ENCODE data around the gene FZD4. TPM values are rescaled to one million over a fixed set of nuclear protein-coding genes. Genes with fewer than 3 reads are reported as not detected.
"Not testable (repeated sequence)": the region's sequence is repeated elsewhere in the genome, so short reads cannot be mapped to it uniquely, and the experiment has no call there.

The FZD4 gene
- total RNA-seq, 5 donors from 2014 or later (not counting 1 experiment from before 2014, with no cell fraction given), result 0.13 to 0.35 (median 0.20) TPM; not detected in 2

DNA sequence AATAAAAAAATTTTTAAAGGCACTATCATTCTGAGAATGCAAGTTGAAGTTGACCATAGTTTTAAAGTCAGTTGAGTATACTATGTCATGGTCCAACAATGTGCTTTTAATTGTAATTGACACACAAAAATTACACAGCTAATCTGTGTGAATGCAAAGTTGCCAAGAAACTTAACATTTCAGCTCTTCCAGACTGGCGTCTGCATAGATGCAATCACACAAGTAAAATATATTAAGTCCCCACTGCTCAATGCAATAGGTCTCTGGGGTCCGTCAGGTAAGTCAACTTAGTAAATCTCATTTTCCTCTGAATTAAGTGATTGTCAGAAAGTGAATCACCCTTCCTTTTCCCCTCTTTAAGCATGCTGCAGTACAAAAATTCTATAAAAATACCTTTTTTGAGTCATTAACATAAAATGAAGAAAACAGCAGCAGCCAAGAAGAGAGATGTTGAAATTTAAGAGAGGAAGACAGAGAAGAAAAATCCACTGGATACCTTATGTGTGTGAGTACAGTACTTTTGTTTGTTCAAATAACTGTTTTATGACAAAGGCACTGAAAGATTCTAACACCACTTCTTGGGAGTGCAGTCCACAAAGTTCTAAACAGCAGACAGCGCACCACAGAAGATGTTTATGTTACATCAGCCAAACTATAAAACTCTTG is 5.1 kb downstream of the FZD4 start:
- ATAC-seq (replicated peaks in 1 of 4), result no peak
- POLR2A ChIA-PET, result interaction anchor here in 1 of 2 donors (0.6 kb wide), 1 partner anchor 475 kb away, joined by 3 read pairs; no protein-coding TSS in a partner anchor
- Histone ChIP-seq H3K4me1 (ENCODE audit: control insufficient read depth in 1 of 2, extremely low read depth in 1 of 2, insufficient read depth in 2 of 2, low read length in 2 of 2) (peaks cover 0 to 7% of the 10 kb centered on the region in 2 experiments), H3K36me3 (ENCODE audit: control insufficient read depth in 2 of 2, extremely low read depth in 1 of 2, insufficient read depth in 1 of 2, low read length in 1 of 2) (no peaks in the 10 kb centered on the region), H3K9me3 (no peaks in the 10 kb centered on the region), H3K27ac (ENCODE audit: low read length) (no peak overlapping the region), H3K4me3 (ENCODE audit: control insufficient read depth in 1 of 2, extremely low read depth in 1 of 2, low read length in 1 of 2) (no peak overlapping the region), H3K27me3 (replicated peaks in 1 of 2; ENCODE audit: control insufficient read depth in 2 of 2, extremely low read depth in 1 of 2, insufficient read depth in 2 of 2, low read length in 1 of 2) (peaks cover 2 to 11% of the 10 kb centered on the region in 2 experiments)
- H3K36me3 Mint-ChIP-seq, result no peaks in the 10 kb centered on the region
- peaks cover 6 to 7% (median 7%) of the 10 kb centered on the region in 3 donors for H3K4me1 Mint-ChIP-seq
- no CpG with 5 or more reads among the region's 3 CpGs for WGBS (ENCODE audit: insufficient coverage)
- H3K4me3 Mint-ChIP-seq, result no peak overlapping the region
- DNase-seq, result no peak
- H3K27me3 Mint-ChIP-seq, result peaks cover 25 to 34% of the 10 kb centered on the region in 2 donors
- CTCF ChIA-PET, result interaction anchor here in 1 of 2 donors (0.6 kb wide), 1 partner anchor 340 kb away, joined by 3 read pairs; no protein-coding TSS in a partner anchor
- no peak overlapping the region for H3K27ac Mint-ChIP-seq
- no peaks in the 10 kb centered on the region for H3K9me3 Mint-ChIP-seq

GRCh38 chr11:86948733-86949132 is 6.5 kb downstream of the FZD4 start:
- ChIA-PET CTCF (interaction anchor here in 1 of 2 donors (0.7 kb wide), 1 partner anchor 755 kb away, joined by 7 read pairs; no protein-coding TSS in a partner anchor), POLR2A (no interaction called here)
- DNase-seq, result no peak
- H3K9me3 Mint-ChIP-seq, result no peaks in the 10 kb centered on the region
- no peaks in the 10 kb centered on the region for H3K36me3 ChIP-seq (ENCODE audit: control insufficient read depth in 2 of 2, extremely low read depth in 1 of 2, insufficient read depth in 1 of 2, low read length in 1 of 2)
- no peak overlapping the region for H3K27ac ChIP-seq (ENCODE audit: low read length)
- no peak for ATAC-seq (replicated peaks in 1 of 4)
- H3K4me1 Mint-ChIP-seq, result no peaks in the 10 kb centered on the region
- 100% methylated on average over 2 of the region's 5 CpGs for WGBS (ENCODE audit: insufficient coverage)
- no peaks in the 10 kb centered on the region for H3K4me1 ChIP-seq (ENCODE audit: control insufficient read depth in 1 of 2, extremely low read depth in 1 of 2, insufficient read depth in 2 of 2, low read length in 2 of 2)
- no peak overlapping the region for H3K27ac Mint-ChIP-seq
- H3K4me3 ChIP-seq (ENCODE audit: control insufficient read depth in 1 of 2, extremely low read depth in 1 of 2, low read length in 1 of 2), result no peak overlapping the region
- no peaks in the 10 kb centered on the region for H3K9me3 ChIP-seq
- no peaks in the 10 kb centered on the region for H3K27me3 ChIP-seq (replicated peaks in 1 of 2; ENCODE audit: control insufficient read depth in 2 of 2, extremely low read depth in 1 of 2, insufficient read depth in 2 of 2, low read length in 1 of 2)
- peaks cover 17 to 26% of the 10 kb centered on the region in 2 donors for H3K27me3 Mint-ChIP-seq
- H3K4me3 Mint-ChIP-seq, result no peak overlapping the region
- no peaks in the 10 kb centered on the region for H3K36me3 Mint-ChIP-seq

GRCh38 chr11:86947541-86947940 is 7.7 kb downstream of the FZD4 start:
- no peaks in the 10 kb centered on the region for H3K4me1 Mint-ChIP-seq
- POLR2A ChIA-PET, result no interaction called here

GRCh38 chr11:86943505-86943904 is 11.7 kb downstream of the FZD4 start:
- 90% methylated on average over 2 of the region's 8 CpGs for WGBS (ENCODE audit: insufficient coverage)
- H3K36me3 ChIP-seq (ENCODE audit: control insufficient read depth in 2 of 2, extremely low read depth in 1 of 2, insufficient read depth in 1 of 2, low read length in 1 of 2); H3K27ac ChIP-seq (ENCODE audit: low read length); H3K36me3 Mint-ChIP-seq; H3K27ac Mint-ChIP-seq; POLR2A ChIA-PET; H3K4me1 ChIP-seq (ENCODE audit: control insufficient read depth in 1 of 2, extremely low read depth in 1 of 2, insufficient read depth in 2 of 2, low read length in 2 of 2); H3K9me3 ChIP-seq; H3K4me3 Mint-ChIP-seq; H3K9me3 Mint-ChIP-seq; H3K4me3 ChIP-seq (ENCODE audit: control insufficient read depth in 1 of 2, extremely low read depth in 1 of 2, low read length in 1 of 2); ATAC-seq (replicated peaks in 1 of 4); CTCF ChIA-PET; H3K4me1 Mint-ChIP-seq; H3K27me3 ChIP-seq (replicated peaks in 1 of 2; ENCODE audit: control insufficient read depth in 2 of 2, extremely low read depth in 1 of 2, insufficient read depth in 2 of 2, low read length in 1 of 2); DNase-seq: not testable (repeated sequence)
- peaks cover 5 to 20% of the 10 kb centered on the region in 2 donors for H3K27me3 Mint-ChIP-seq

More at GRCh38 chr11:86947541-86947940, 7.7 kb downstream of the FZD4 start:
- no peaks in the 10 kb centered on the region for H3K27me3 ChIP-seq (replicated peaks in 1 of 2; ENCODE audit: control insufficient read depth in 2 of 2, extremely low read depth in 1 of 2, insufficient read depth in 2 of 2, low read length in 1 of 2)
- peaks cover 16 to 20% of the 10 kb centered on the region in 2 donors for H3K27me3 Mint-ChIP-seq
- no peaks in the 10 kb centered on the region for H3K9me3 ChIP-seq
- ATAC-seq (replicated peaks in 1 of 4) (no peak), DNase-seq (no peak)
- no peak overlapping the region for H3K4me3 ChIP-seq (ENCODE audit: control insufficient read depth in 1 of 2, extremely low read depth in 1 of 2, low read length in 1 of 2)
- H3K9me3 Mint-ChIP-seq, result no peaks in the 10 kb centered on the region
- no peaks in the 10 kb centered on the region for H3K36me3 Mint-ChIP-seq
- no peaks in the 10 kb centered on the region for H3K36me3 ChIP-seq (ENCODE audit: control insufficient read depth in 2 of 2, extremely low read depth in 1 of 2, insufficient read depth in 1 of 2, low read length in 1 of 2)
- no peak overlapping the region for H3K4me3 Mint-ChIP-seq
- no peaks in the 10 kb centered on the region for H3K4me1 ChIP-seq (ENCODE audit: control insufficient read depth in 1 of 2, extremely low read depth in 1 of 2, insufficient read depth in 2 of 2, low read length in 2 of 2)
- CTCF ChIA-PET, result interaction anchor here in 1 of 2 donors (0.9 kb wide), 1 partner anchor 8 kb away, joined by 3 read pairs; no protein-coding TSS in a partner anchor
- no peak overlapping the region for H3K27ac Mint-ChIP-seq
- H3K27ac ChIP-seq (ENCODE audit: low read length), result no peak overlapping the region

- Histone ChIP-seq H3K9me3 (no peaks in the 10 kb centered on the region), H3K36me3 (ENCODE audit: control insufficient read depth in 2 of 2, extremely low read depth in 1 of 2, insufficient read depth in 1 of 2, low read length in 1 of 2) (no peaks in the 10 kb centered on the region), H3K27ac (ENCODE audit: low read length) (no peak overlapping the region), H3K27me3 (replicated peaks in 1 of 2; ENCODE audit: control insufficient read depth in 2 of 2, extremely low read depth in 1 of 2, insufficient read depth in 2 of 2, low read length in 1 of 2) (no peaks in the 10 kb centered on the region), H3K4me3 (ENCODE audit: control insufficient read depth in 1 of 2, extremely low read depth in 1 of 2, low read length in 1 of 2) (no peak overlapping the region), H3K4me1 (ENCODE audit: control insufficient read depth in 1 of 2, extremely low read depth in 1 of 2, insufficient read depth in 2 of 2, low read length in 2 of 2) (no peaks in the 10 kb centered on the region)
- POLR2A ChIA-PET, result no interaction called here
- H3K27ac Mint-ChIP-seq, result no peak overlapping the region
- no peaks in the 10 kb centered on the region for H3K4me1 Mint-ChIP-seq
- H3K9me3 Mint-ChIP-seq, result no peaks in the 10 kb centered on the region
- no peak overlapping the region for H3K4me3 Mint-ChIP-seq
- CTCF ChIA-PET, result interaction anchor here in 1 of 2 donors (0.6 kb wide), 1 partner anchor 19 kb away, joined by 3 read pairs; no protein-coding TSS in a partner anchor
- H3K27me3 Mint-ChIP-seq, result peaks cover 7 to 22% of the 10 kb centered on the region in 2 donors
- no peaks in the 10 kb centered on the region for H3K36me3 Mint-ChIP-seq
- 50% methylated on average over 1 of the region's 4 CpGs for WGBS (ENCODE audit: insufficient coverage)
- ATAC-seq (replicated peaks in 1 of 4) (no peak), DNase-seq (no peak)
These were observed 13.2 kb downstream of the FZD4 start for GRCh38 chr11:86941871-86942599.

GRCh38 chr11:86941077-86941870 is 13.9 kb downstream of the FZD4 start:
- CTCF ChIA-PET, result interaction anchor here in 1 of 2 donors (0.6 kb wide), 1 partner anchor 9 kb away, joined by 3 read pairs; no protein-coding TSS in a partner anchor
- H3K27me3 ChIP-seq (replicated peaks in 1 of 2; ENCODE audit: control insufficient read depth in 2 of 2, extremely low read depth in 1 of 2, insufficient read depth in 2 of 2, low read length in 1 of 2), result no peaks in the 10 kb centered on the region
- Mint-ChIP-seq H3K4me1 (no peaks in the 10 kb centered on the region), H3K36me3 (no peaks in the 10 kb centered on the region), H3K4me3 (no peak overlapping the region), H3K9me3 (no peaks in the 10 kb centered on the region), H3K27me3 (peaks cover 7 to 16% of the 10 kb centered on the region in 2 donors), H3K27ac (no peak overlapping the region)
- H3K9me3 ChIP-seq, result no peaks in the 10 kb centered on the region
- H3K27ac ChIP-seq (ENCODE audit: low read length), result no peak overlapping the region
- H3K36me3 ChIP-seq (ENCODE audit: control insufficient read depth in 2 of 2, extremely low read depth in 1 of 2, insufficient read depth in 1 of 2, low read length in 1 of 2), result no peaks in the 10 kb centered on the region
- POLR2A ChIA-PET, result no interaction called here
- no peak overlapping the region for H3K4me3 ChIP-seq (ENCODE audit: control insufficient read depth in 1 of 2, extremely low read depth in 1 of 2, low read length in 1 of 2)
- no peak for DNase-seq
- WGBS (ENCODE audit: insufficient coverage), result no CpG with 5 or more reads among the region's 7 CpGs
- ATAC-seq (replicated peaks in 1 of 4), result no peak
- H3K4me1 ChIP-seq (ENCODE audit: control insufficient read depth in 1 of 2, extremely low read depth in 1 of 2, insufficient read depth in 2 of 2, low read length in 2 of 2), result no peaks in the 10 kb centered on the region

All from T-cell (primary cell).